Panc1 (cell line): ENCODE measurements around the gene STK16.

ENCODE experiments used
- CTCF ChIP-seq: fragments of 450-650 bp; IDR thresholded peaks from 2 replicates; pipeline ENCODE4 v1.5.1; 2017; ENCODE audit warnings: mild to moderate bottlenecking
- POLR2AphosphoS5 ChIP-seq: IDR thresholded peaks from 2 replicates; pipeline ENCODE4 v1.6.1; 2012; ENCODE audit warnings: mild to moderate bottlenecking, low read depth, low read length, moderate library complexity
- REST ChIP-seq, 2 experiments: IDR thresholded peaks; 2 replicates each; pipeline ENCODE4 v1.6.1; 2011 to 2012; ENCODE audit warnings: low read depth in 2 of 2, control low read depth in 1 of 2, low read length in 1 of 2, mild to moderate bottlenecking in 1 of 2, moderate library complexity in 1 of 2; ENCODE audit not compliant: insufficient read depth in 1 of 2
- SIN3A ChIP-seq: IDR thresholded peaks from 2 replicates; pipeline ENCODE4 v1.6.1; 2012; ENCODE audit warnings: low read depth, mild to moderate bottlenecking, low read length, moderate library complexity, borderline replicate concordance; ENCODE audit not compliant: insufficient read depth
- TCF7L2 ChIP-seq: IDR thresholded peaks from 2 replicates; pipeline ENCODE4 v1.6.1; 2011; ENCODE audit warnings: mild to moderate bottlenecking, low read depth, low read length, inconsistent platforms

- no peak for TF ChIP-seq CTCF
- no peak for TF ChIP-seq POLR2AphosphoS5
- no peak for TF ChIP-seq REST (IDR thresholded peaks at IDR 0.05; ENCODE audit: insufficient read depth in 1 of 2, low read depth in 2 of 2, low read length in 1 of 2)
- no peak for TF ChIP-seq TCF7L2
- no peak for TF ChIP-seq SIN3A
These were observed 47.9 kb upstream of the STK16 start for GRCh38 chr2:219197388-219197787.
